ENCODE data around the gene PLAGL2. TPM values are rescaled to one million over a fixed set of nuclear protein-coding genes. Genes with fewer than 3 reads are reported as not detected.
"Not testable (repeated sequence)": the region's sequence is repeated elsewhere in the genome, so short reads cannot be mapped to it uniquely, and the experiment has no call there.

The PLAGL2 gene
- total and polyA plus RNA-seq, 2 experiments from 2014 or later, result 39.7 to 41.1 TPM

DNA sequence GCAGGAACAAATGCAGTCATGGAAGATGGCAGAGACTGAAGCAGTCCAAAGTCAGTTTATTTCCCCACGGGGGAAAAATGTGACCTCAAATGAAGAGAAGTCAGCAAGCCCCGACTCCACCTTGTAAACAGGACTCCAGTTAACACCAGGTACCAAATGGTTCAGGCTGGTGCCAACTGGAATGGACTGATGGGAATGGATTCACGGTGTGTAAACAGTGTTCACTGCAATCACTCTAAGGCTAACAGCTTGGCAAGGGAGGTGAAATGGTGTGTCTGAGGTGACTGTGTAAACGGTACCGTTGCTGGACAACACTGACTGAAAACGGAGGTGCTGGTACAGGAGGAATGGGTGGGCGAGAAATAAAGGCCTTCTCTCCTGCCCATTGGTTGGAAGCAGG is 12.0 kb downstream of the PLAGL2 start:
- Histone ChIP-seq H3K36me3 (replicated peaks; ENCODE audit: insufficient read depth, low read depth) (peaks cover 4% of the 10 kb centered on the region), H3K4me1 (ENCODE audit: insufficient read depth) (peaks cover 15% of the 10 kb centered on the region), H3K79me2 (peaks cover 76% of the 10 kb centered on the region), H4K20me1 (ENCODE audit: insufficient read depth, poor library complexity, severe bottlenecking) (peaks cover 59% of the 10 kb centered on the region), H3K4me3 (no peak overlapping the region), H3K4me2 (no peak overlapping the region), H3K27me3 (no peaks in the 10 kb centered on the region), H3K9me3 (ENCODE audit: low read depth) (no peaks in the 10 kb centered on the region), H3K9me2 (replicated peaks; ENCODE audit: insufficient read depth) (no peaks in the 10 kb centered on the region), H2AFZ (no peak overlapping the region), H3K27ac (peak overlapping the region; percentile 14)
- no peak for DNase-seq (ENCODE audit: low spot score)
- TF ChIP-seq CTCF (IDR thresholded peaks at IDR 0.05; ENCODE audit: poor library complexity), result no peak
- TF ChIP-seq EZH2 (IDR thresholded peaks at IDR 0.05; ENCODE audit: borderline replicate concordance), result no peak
- no peak for TF ChIP-seq EZH2phosphoT487 (IDR thresholded peaks at IDR 0.05; ENCODE audit: low read depth, severe bottlenecking, unreplicated experiment)
- WGBS (ENCODE audit: low lambda C conversion rate, missing lambda C conversion rate), result 88% methylated on average over 7 of the region's 7 CpGs

- H3K4me1 ChIP-seq (ENCODE audit: insufficient read depth), result peaks cover 19% of the 10 kb centered on the region
- H3K27ac ChIP-seq, result peak overlapping the region; percentile 95
- peaks cover 47% of the 10 kb centered on the region for H4K20me1 ChIP-seq (ENCODE audit: insufficient read depth, poor library complexity, severe bottlenecking)
- H3K27me3 ChIP-seq, result no peaks in the 10 kb centered on the region
- peaks cover 68% of the 10 kb centered on the region for H3K79me2 ChIP-seq
- peaks cover 4% of the 10 kb centered on the region for H3K36me3 ChIP-seq (replicated peaks; ENCODE audit: insufficient read depth, low read depth)
- no peak for DNase-seq (ENCODE audit: low spot score)
- no peak overlapping the region for H3K4me3 ChIP-seq
- no peaks in the 10 kb centered on the region for H3K9me2 ChIP-seq (replicated peaks; ENCODE audit: insufficient read depth)
- 78% methylated on average over 6 of the region's 6 CpGs for WGBS (ENCODE audit: low lambda C conversion rate, missing lambda C conversion rate)
- TF ChIP-seq EZH2 (IDR thresholded peaks at IDR 0.05; ENCODE audit: borderline replicate concordance) (no peak), CTCF (IDR thresholded peaks at IDR 0.05; ENCODE audit: poor library complexity) (no peak), EZH2phosphoT487 (IDR thresholded peaks at IDR 0.05; ENCODE audit: low read depth, severe bottlenecking, unreplicated experiment) (no peak)
- no peak overlapping the region for H3K4me2 ChIP-seq
- no peak overlapping the region for H2AFZ ChIP-seq
- no peaks in the 10 kb centered on the region for H3K9me3 ChIP-seq (ENCODE audit: low read depth)
These were observed 13.5 kb downstream of the PLAGL2 start for GRCh38 chr20:32193996-32194395.

DNA sequence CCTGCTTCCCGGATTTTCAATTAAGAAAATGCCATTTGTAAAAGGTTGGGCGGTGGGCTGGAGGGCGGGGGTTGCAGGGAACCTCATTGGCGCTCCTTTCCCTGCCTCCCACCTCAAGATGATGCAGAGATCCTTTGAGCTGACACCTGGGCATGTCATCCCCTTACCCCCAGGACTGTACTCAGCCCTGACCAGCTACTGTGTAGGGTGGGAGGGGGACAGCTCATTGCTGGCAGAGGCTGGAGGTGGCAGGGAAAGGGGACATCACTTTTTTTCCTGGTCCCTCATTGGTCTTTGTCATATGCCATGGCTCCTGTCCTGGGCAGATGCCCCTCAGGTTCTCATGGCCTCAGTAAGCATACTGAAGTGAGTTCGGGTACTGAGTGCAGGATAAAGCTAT is 14.2 kb downstream of the PLAGL2 start:
- H3K4me1 ChIP-seq (ENCODE audit: insufficient read depth), result peaks cover 19% of the 10 kb centered on the region
- H3K36me3 ChIP-seq (replicated peaks; ENCODE audit: insufficient read depth, low read depth), result not testable (repeated sequence)

DNA sequence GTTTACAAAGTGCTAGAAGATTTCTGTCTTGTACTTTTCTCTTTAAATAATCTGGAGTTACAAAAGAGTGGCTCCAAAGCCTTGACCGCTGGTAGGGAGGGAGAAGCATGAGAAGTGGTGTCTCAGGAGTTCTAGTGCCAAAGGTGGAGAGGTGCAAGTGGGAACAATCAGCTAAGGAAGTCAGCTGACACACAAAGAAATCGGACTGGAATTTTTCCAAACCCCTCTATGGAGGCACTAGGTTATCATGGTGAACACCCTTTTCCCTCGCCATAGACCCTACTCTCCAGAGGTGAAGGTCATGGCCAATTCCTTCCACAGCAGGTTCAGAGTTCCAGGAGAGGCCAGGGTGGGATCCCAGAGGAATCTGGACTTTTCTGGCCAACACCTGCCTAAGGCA is 14.8 kb downstream of the PLAGL2 start:
- Histone ChIP-seq H3K79me2 (peaks cover 68% of the 10 kb centered on the region), H3K9me2 (replicated peaks; ENCODE audit: insufficient read depth) (no peaks in the 10 kb centered on the region), H3K27me3 (no peaks in the 10 kb centered on the region), H4K20me1 (ENCODE audit: insufficient read depth, poor library complexity, severe bottlenecking) (peaks cover 36% of the 10 kb centered on the region), H2AFZ (no peak overlapping the region), H3K36me3 (replicated peaks; ENCODE audit: insufficient read depth, low read depth) (peaks cover 4% of the 10 kb centered on the region), H3K4me2 (no peak overlapping the region), H3K9me3 (ENCODE audit: low read depth) (no peaks in the 10 kb centered on the region), H3K4me3 (no peak overlapping the region), H3K4me1 (ENCODE audit: insufficient read depth) (peaks cover 20% of the 10 kb centered on the region), H3K27ac (peak overlapping the region; percentile 95)
- no peak for DNase-seq (ENCODE audit: low spot score)
- TF ChIP-seq CTCF (IDR thresholded peaks at IDR 0.05; ENCODE audit: poor library complexity), result no peak
- no peak for TF ChIP-seq EZH2 (IDR thresholded peaks at IDR 0.05; ENCODE audit: borderline replicate concordance)
- TF ChIP-seq EZH2phosphoT487 (IDR thresholded peaks at IDR 0.05; ENCODE audit: low read depth, severe bottlenecking, unreplicated experiment), result no peak
- 86% methylated on average over 3 of the region's 3 CpGs for WGBS (ENCODE audit: low lambda C conversion rate, missing lambda C conversion rate)

More for the DNA sequence above, 14.2 kb downstream of the PLAGL2 start:
- not testable (repeated sequence) for H3K4me2 ChIP-seq; H2AFZ ChIP-seq; H3K9me2 ChIP-seq (replicated peaks; ENCODE audit: insufficient read depth); H3K9me3 ChIP-seq (ENCODE audit: low read depth); H3K27me3 ChIP-seq; H3K4me3 ChIP-seq; DNase-seq (ENCODE audit: low spot score)
- peak overlapping the region; percentile 95 for H3K27ac ChIP-seq
- WGBS (ENCODE audit: low lambda C conversion rate, missing lambda C conversion rate), result 89% methylated on average over 5 of the region's 5 CpGs
- peaks cover 68% of the 10 kb centered on the region for H3K79me2 ChIP-seq
- H4K20me1 ChIP-seq (ENCODE audit: insufficient read depth, poor library complexity, severe bottlenecking), result peaks cover 41% of the 10 kb centered on the region
